Epidermal melanocyte (primary cell): ENCODE data around the gene PGA4.
"Not testable (repeated sequence)": the region's sequence is repeated elsewhere in the genome, so short reads cannot be mapped to it uniquely, and the experiment has no call there.

Experiments used
- DNase-seq: peaks from one replicate; pipeline ENCODE4 v3.0.0; 2011; ENCODE audit warnings: low spot score; ENCODE audit not compliant: insufficient read length

Gene PGA4

DNA sequence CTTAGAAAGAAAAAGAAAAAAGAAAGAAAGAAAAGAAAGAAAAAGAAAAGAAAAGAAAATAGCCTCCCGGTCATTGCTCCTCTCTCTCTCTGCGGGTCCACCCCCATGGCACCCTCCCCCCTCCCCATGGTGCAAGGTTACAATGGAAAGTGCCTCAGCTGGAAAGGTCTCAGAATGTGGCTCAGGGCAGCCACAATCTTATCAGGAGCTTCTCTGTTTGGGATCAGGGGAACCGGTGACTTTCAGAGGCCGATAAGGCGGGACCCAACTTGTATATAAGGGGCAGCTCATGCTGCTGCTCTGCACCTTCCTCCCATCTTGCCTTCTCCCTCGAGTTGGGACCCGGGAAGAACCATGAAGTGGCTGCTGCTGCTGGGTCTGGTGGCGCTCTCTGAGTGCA, at the start of gene PGA4:
TSS of gene PGA4 (plus strand) at position 301 of the 400 bp plus-strand sequence. CDS start at position 355, 54 bp downstream.
- not testable (repeated sequence) for DNase-seq

DNA sequence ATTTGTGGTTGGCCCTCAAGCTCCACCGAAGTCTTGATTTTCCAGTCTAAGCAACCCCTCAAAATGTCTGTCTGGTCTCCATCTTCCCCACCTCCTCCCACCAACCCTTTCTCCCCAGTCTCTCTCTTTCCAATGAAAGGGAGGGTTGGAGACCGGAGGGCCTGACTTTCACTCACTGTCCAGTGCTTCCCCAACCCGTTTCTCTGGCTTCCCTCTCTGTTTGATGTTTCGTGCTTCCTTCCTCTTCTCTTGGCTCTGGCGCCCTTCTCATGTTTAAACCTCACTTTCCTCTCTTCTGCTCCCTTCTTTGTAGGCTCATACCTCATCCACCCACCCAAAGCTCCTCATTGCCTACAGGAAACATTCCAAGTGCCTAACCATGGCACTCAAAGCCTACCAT, 49.8 kb upstream of the PGA4 start:
- DNase-seq = no peak

DNA sequence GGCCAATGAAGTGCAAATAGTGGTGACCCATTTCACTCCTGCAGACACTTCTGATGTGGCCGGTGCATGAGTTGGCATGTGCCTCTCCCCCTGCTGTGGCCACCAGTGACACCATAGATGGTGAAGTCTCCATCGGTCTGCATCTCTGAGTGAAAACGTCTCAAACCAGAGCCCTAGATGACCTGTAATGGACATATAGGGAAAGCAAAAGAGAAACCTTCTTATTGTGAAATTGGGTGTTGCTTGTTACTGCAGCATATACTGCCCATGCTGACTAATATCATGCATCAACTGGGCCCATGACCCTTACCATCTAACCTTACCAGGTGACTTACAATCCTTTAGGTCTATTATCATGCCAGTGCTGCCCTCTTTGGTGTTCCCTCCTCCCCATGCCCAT, 49.3 kb upstream of the PGA4 start:
- DNase-seq = no peak

- no peak for DNase-seq
Observed at GRCh38 chr11:61173456-61173855, 48.7 kb upstream of the PGA4 start.

GRCh38 chr11:61174273-61174672, 47.9 kb upstream of the PGA4 start:
- no peak for DNase-seq

GRCh38 chr11:61174949-61175348, 47.2 kb upstream of the PGA4 start:
- no peak for DNase-seq

- DNase-seq = no peak
Observed at GRCh38 chr11:61176446-61176845, 45.7 kb upstream of the PGA4 start.

- not testable (repeated sequence) for DNase-seq
Observed at GRCh38 chr11:61180205-61180604, 41.9 kb upstream of the PGA4 start.

- no peak for DNase-seq
Observed at GRCh38 chr11:61181489-61181888, 40.7 kb upstream of the PGA4 start.

DNA sequence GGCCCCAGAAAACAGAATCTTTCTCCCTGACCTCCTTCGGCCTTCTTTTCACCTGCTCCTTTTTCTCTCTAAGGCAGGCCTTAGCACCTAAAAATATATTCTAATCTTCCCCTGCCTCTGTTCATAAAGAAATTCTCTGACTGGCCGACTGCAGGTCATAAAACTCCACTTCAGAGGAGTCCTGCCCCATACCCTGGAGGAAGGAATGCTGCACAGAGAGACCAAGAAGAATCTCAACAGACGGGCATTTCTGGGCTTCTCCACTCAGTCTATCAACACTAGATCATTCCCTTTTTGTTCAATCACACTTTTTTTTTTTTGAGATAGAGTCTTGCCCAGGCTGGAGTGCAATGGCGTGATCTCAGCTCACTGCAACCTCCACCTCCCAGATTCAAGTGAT, 38.5 kb upstream of the PGA4 start:
- no peak for DNase-seq

DNA sequence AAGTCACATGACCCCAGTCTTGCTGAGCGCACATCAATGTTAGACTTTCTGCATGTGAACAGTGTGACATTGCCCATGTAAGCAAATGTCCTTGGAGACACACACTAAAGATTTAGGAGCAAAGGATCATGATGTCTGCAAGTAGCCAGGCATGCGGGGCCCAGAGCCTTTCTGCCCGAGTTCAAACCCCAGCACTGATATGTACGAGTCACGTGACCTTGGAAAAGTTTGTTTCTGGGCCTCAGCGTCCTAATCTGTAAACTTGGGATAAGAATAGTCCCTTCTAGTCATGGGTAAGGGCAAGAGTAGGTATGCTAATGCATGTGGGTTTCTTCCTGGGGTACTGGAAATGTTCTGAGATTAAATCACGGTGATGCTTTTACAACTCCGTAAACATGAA, 35.6 kb upstream of the PGA4 start:
- no peak for DNase-seq

DNA sequence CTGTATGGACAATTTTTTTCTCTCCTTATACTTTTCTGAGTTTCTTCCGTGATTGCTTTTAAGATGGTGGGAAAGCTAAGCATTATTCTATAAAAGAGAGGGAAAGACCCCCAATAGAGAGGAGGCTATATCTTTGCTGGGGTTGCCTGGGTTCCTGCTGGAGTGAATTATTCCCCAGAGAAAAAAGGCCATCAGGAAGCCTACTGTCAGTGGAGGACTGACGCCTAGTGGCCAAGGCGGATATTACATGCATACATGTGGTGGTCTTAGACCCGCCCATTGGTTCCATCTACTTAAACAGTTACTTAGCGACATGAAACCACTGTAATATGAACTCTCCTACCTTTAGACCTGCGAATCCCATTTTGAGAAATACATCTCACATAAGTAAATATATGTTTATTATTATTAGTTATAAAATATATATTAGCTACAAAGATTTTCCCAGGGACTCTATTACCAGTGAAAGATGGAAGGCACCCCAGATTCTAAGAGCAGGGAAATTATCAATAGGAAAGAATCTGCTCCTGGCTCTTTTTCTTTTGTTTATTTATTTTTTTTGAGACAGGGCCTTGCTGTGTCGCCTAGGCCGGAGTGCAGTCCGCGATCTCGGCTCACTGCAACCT, 34.5 kb upstream of the PGA4 start:
- peak; percentile 60 for DNase-seq

GRCh38 chr11:61189933-61190332, 32.2 kb upstream of the PGA4 start:
- no peak for DNase-seq

DNA sequence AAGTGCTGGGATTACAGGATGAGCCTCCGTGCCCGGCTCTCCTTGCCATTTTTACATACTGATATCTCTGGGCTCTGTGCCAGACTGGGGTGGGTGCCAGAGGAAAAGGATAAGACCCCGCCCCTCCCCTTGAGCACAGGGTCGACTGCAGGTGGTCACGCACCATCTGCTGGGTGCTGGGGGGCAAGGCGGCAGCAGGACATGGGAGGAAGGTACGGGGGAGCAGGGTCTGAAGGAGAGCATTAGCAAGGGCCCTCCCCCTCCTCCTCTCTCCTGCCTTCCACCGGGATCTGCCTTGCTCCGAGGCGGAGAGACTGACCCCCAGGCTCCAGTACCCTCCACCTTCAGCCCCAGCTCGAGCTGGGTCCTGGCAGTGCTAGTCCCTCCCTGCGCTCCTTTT, 28.6 kb upstream of the PGA4 start:
- no peak for DNase-seq

GRCh38 chr11:61194169-61194671, 27.9 kb upstream of the PGA4 start:
- DNase-seq = no peak

DNA sequence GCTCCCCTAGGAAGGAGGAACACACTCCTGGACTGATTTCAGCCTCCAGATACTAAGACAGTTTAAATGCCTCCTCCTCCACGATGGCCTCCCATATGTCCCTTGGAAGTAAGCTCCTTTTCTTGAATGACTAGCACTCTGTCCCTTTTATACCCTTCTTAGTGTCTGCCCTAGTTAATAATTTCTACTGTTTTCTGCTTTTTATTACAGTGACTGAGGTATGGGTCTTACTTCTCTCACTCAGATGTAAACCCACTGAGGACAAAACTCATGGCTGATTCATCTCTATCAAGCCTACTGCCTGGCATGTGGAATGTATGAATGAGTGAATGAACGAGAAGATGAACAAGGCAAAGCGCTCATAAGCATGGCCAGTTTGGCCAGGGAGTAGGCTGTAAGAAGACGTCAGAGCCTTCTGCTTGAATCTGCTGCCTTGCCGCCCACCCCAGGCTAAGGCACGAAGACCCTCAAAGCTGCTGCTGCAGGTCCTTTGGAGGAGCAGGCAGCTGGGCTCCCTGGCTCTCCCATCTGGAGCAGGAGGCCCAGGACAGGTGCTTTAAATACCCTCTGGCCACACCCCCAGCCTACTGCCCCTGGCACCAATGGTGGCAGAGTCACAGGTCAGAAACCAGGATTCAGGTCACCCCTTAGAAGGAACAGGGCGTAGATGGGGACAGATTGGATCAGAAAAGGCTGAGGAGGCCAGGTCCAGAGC, 27.0 kb upstream of the PGA4 start:
- DNase-seq = no peak

GRCh38 chr11:61195719-61196118, 26.4 kb upstream of the PGA4 start:
- no peak for DNase-seq

GRCh38 chr11:61198361-61198760, 23.8 kb upstream of the PGA4 start:
- DNase-seq = no peak

DNA sequence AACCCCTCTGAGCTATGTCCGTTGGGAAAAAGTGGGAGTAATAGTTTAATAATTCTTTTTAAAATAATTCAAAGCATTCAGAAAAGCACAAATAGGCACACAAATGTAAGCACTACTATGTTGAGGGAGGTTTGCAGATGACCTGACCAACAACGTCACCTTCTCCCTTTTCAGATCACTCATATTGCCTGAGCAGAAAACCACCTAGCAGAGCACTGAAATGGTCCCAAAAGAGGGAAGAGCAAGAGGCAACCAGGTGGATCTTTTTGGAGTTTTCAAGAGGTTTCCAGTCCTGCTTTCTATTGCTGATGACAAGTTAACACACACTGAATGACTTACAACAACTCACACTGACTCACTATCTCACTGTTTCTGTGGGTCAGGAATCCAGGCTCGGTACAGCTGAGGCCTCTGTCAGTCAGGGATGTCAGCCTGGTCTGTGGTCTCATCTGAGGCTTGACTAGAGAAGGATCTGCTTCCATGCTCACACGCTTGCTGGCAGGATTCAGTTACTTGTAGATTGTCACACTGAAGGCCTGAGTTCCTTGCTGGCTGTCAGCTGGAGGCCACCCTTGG, 23.1 kb upstream of the PGA4 start:
- DNase-seq = no peak

DNA sequence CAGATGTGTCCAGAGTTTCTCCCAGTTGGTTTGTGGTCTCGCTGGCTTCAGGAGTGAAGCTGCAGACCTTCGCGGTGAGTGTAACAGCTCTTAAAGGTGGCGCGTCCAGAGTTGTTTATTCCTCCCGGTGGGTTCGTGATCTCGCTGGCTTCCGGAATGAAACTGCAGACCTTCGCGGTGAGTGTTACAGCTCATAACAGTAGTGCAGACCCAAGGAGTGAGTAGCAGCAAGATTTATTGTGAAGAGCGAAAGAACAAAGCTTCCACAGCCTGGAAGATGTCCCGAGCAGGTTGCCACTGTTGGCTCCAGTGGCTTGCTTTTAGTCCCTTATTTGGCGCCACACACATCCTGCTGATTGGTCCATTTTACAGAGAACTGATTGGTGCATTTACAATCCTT, 20.7 kb upstream of the PGA4 start:
- no peak for DNase-seq

- not testable (repeated sequence) for DNase-seq
Observed at GRCh38 chr11:61202950-61203746, 19.0 kb upstream of the PGA4 start, which contains the start of gene PGA3. TSS of gene PGA3 (plus strand) at chr11:61203515. CDS start at chr11:61203565, 50 bp downstream.

DNA sequence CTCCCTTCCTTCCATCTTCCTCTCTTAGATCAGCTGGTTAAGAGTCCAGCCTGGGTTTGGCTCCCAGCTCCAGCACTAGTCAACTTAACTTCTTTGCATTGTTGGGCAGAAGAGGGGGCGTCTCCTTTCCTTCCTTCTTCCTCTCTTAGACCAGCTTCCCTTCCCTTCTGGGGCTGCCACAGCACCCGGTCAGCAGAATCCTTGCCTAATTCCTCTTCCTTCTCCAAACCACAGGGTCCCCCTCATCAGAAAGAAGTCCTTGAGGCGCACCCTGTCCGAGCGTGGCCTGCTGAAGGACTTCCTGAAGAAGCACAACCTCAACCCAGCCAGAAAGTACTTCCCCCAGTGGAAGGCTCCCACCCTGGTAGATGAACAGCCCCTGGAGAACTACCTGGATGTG, 18.3 kb upstream of the PGA4 start:
- DNase-seq = not testable (repeated sequence)
